CD14-positive monocyte (primary cell): ENCODE measurements around the gene MCU. TPM values are rescaled to one million over a fixed set of nuclear protein-coding genes. Genes with fewer than 3 reads are reported as not detected.

ENCODE experiments used
- DNase-seq, 3 donors: peaks; one replicate each; pipeline ENCODE4 v3.0.0-alpha.2; 2011 to 2022
- H2AFZ ChIP-seq: 2 replicates; pipeline ENCODE4 v1.6.0; 2012; ENCODE audit warnings: mild to moderate bottlenecking, low read depth, low read length, inconsistent platforms; ENCODE audit not compliant: insufficient read depth, poor library complexity, severe bottlenecking
- H3K27ac ChIP-seq, 2 donors: 1 replicate in 1 of 2; 2 replicates in 1 of 2; pipeline ENCODE4 v1.5.1; 2012 to 2013; ENCODE audit warnings: low read length in 2 of 2, control low read depth in 1 of 2, inconsistent platforms in 1 of 2, low read depth in 1 of 2, mild to moderate bottlenecking in 1 of 2
- H3K27me3 ChIP-seq, 2 donors: one replicate each; pipeline versions ENCODE4 v1.6.0 to v1.6.1; 2011 to 2013; ENCODE audit warnings: low read length in 2 of 2; ENCODE audit not compliant: control insufficient read depth in 2 of 2, insufficient read depth in 2 of 2
- H3K36me3 ChIP-seq, 2 donors: replicated peaks in 1 of 2; 1 replicate in 1 of 2; 2 replicates in 1 of 2; pipeline versions ENCODE4 v1.5.1 to v1.6.1; 2012 to 2013; ENCODE audit warnings: low read length in 2 of 2, control low read depth in 1 of 2, inconsistent platforms in 1 of 2, mild to moderate bottlenecking in 1 of 2; ENCODE audit not compliant: insufficient read depth in 2 of 2, control insufficient read depth in 1 of 2
- H3K4me1 ChIP-seq, 2 donors: 1 replicate in 1 of 2; 2 replicates in 1 of 2; pipeline versions ENCODE4 v1.5.1 to v1.6.1; 2012 to 2013; ENCODE audit warnings: low read length in 2 of 2, control low read depth in 1 of 2, inconsistent platforms in 1 of 2, mild to moderate bottlenecking in 1 of 2, moderate library complexity in 1 of 2; ENCODE audit not compliant: insufficient read depth in 2 of 2, control insufficient read depth in 1 of 2
- H3K4me2 ChIP-seq: replicated peaks from 2 replicates; pipeline ENCODE3; 2012; ENCODE audit warnings: low read length, moderate library complexity, mild to moderate bottlenecking; ENCODE audit not compliant: poor library complexity, severe bottlenecking; ENCODE audit errors: extremely low read depth
- H3K4me3 ChIP-seq, 3 experiments: fragments of 200-600 bp in 1 of 3; sonication (generic) in 1 of 3; replicated peaks in 1 of 3; 1 replicate in 2 of 3; 2 replicates in 1 of 3; pipeline ENCODE4 v1.5.1; 2011 to 2013; ENCODE audit warnings: low read length in 3 of 3, mild to moderate bottlenecking in 3 of 3, control low read depth in 2 of 3, low read depth in 2 of 3, inconsistent platforms in 1 of 3, moderate library complexity in 1 of 3
- H3K79me2 ChIP-seq: 2 replicates; pipeline ENCODE4 v1.6.0; 2012; ENCODE audit warnings: mild to moderate bottlenecking, control low read depth, inconsistent platforms, low read length, moderate library complexity; ENCODE audit not compliant: insufficient read depth
- H3K9ac ChIP-seq: 2 replicates; pipeline ENCODE4 v1.6.0; 2017; ENCODE audit warnings: low read length, mild to moderate bottlenecking; ENCODE audit not compliant: insufficient read depth, poor library complexity, severe bottlenecking
- H3K9me3 ChIP-seq, 2 donors: replicated peaks in 1 of 2; 1 replicate in 1 of 2; 2 replicates in 1 of 2; pipeline versions ENCODE4 v1.5.1 to v1.6.1; 2012 to 2013; ENCODE audit warnings: low read length in 2 of 2, control low read depth in 1 of 2; ENCODE audit not compliant: control insufficient read depth in 1 of 2, insufficient read depth in 1 of 2
- H4K20me1 ChIP-seq: 2 replicates; pipeline ENCODE4 v1.6.0; 2012; ENCODE audit warnings: mild to moderate bottlenecking, low read length, control low read depth, moderate library complexity; ENCODE audit not compliant: insufficient read depth
- H3K27ac Mint-ChIP-seq, 7 donors: one replicate each; pipeline ENCODE4 v1.8.0; 2020; ENCODE audit warnings: mild to moderate bottlenecking in 7 of 7, mixed read lengths in 7 of 7, moderate library complexity in 6 of 7, inconsistent platforms in 2 of 7
- H3K27me3 Mint-ChIP-seq, 3 donors: one replicate each; pipeline ENCODE4 v1.8.0; 2021 to 2022; ENCODE audit warnings: low read depth in 3 of 3, mild to moderate bottlenecking in 3 of 3, mixed read lengths in 3 of 3, moderate library complexity in 3 of 3, inconsistent platforms in 1 of 3
- H3K36me3 Mint-ChIP-seq, 2 donors: one replicate each; pipeline ENCODE4 v1.8.0; 2020; ENCODE audit warnings: mixed read lengths in 2 of 2, inconsistent platforms in 1 of 2, mild to moderate bottlenecking in 1 of 2
- H3K4me1 Mint-ChIP-seq: one replicate; pipeline ENCODE4 v1.8.0; 2020; ENCODE audit warnings: mild to moderate bottlenecking, mixed read lengths
- H3K4me3 Mint-ChIP-seq, 2 donors: one replicate each; pipeline ENCODE4 v1.8.0; 2020; ENCODE audit warnings: mild to moderate bottlenecking in 2 of 2, mixed read lengths in 2 of 2, moderate library complexity in 1 of 2
- H3K9me3 Mint-ChIP-seq, 7 donors: one replicate each; pipeline ENCODE4 v1.8.0; 2020 to 2022; ENCODE audit warnings: mixed read lengths in 7 of 7, mild to moderate bottlenecking in 6 of 7, moderate library complexity in 6 of 7, inconsistent platforms in 2 of 7
- WGBS: methylation state at CpG from one replicate; pipeline ENCODE4 v1.1.5; 2013; ENCODE audit warnings: missing lambda C conversion rate; ENCODE audit not compliant: insufficient coverage; 5-methylcytosine and 5-hydroxymethylcytosine counted together
- intact Hi-C, 2 donors: fragments of 100-400 bp; cut with micrococcal nuclease; formaldehyde crosslinking; loops; one replicate each; pipeline versions ENCODE4 v1.15.0 to v1.15.1; 2023
- polyA plus RNA-seq, 3 donors: library from polyadenylated mRNA; depleted of rRNA in 1 of 3; unstranded in 2 of 3; stranded (reverse) in 1 of 3; fragments of 300-500 nt in 2 of 3; fragments of >200 nt in 1 of 3; fragmentation: Illumina TruSeq in 2 of 3; gene quantifications; 1 replicate in 2 of 3; 2 replicates in 1 of 3; pipeline ENCODE4 v1.2.3, GENCODE V29; 2012 to 2021
- TF ChIP-seq, protein P1 (sequence below): fragments of 200-600 bp; IDR thresholded peaks from one replicate; pipeline ENCODE4 v1.8.0; 2022; ENCODE audit warnings: antibody characterized with exemption, mild to moderate bottlenecking

MCU gene
- polyA plus RNA-seq, 3 donors = 11.7 to 23.1 (median 16.5) TPM

DNA sequence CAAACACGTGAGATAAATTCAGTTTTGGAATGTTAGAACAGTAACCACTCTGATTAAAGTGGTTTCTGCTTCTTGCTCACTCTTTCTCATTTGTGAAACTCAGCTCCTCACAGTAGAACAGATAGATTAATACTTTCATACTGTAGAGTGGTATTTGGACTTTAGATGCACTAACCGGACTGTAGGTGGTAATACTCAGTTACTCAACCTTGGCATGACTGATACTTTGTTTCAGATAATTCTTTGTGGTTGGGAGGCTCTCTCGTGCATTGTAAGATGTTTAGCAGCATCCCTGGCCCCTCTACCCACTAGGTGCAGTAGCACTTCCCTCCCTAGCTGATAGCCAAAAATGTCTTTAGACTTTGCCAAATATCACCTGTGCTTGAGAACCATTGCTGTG lies 37.6 kb downstream of the MCU start:
- Mint-ChIP-seq H3K9me3 (peaks cover 0 to 2% (median 0%) of the 10 kb centered on the region in 7 donors), H3K27me3 (no peaks in the 10 kb centered on the region), H3K4me1 (peaks cover 2% of the 10 kb centered on the region), H3K27ac (peak overlapping the region in 1 of 7 donors; percentile 63), H3K36me3 (peaks cover 11 to 14% of the 10 kb centered on the region in 2 donors), H3K4me3 (no peak overlapping the region)
- Histone ChIP-seq H3K9me3 (no peaks in the 10 kb centered on the region), H3K4me2 (no peak overlapping the region), H3K36me3 (no peaks in the 10 kb centered on the region), H3K27me3 (no peaks in the 10 kb centered on the region), H4K20me1 (peaks cover 35% of the 10 kb centered on the region), H3K4me1 (no peaks in the 10 kb centered on the region), H3K79me2 (peaks cover 46% of the 10 kb centered on the region), H2AFZ (no peak overlapping the region), H3K9ac (no peak overlapping the region), H3K4me3 (no peak overlapping the region), H3K27ac (no peak overlapping the region)
- intact Hi-C loops = no loop called here
- TF ChIP-seq, protein P1, sequence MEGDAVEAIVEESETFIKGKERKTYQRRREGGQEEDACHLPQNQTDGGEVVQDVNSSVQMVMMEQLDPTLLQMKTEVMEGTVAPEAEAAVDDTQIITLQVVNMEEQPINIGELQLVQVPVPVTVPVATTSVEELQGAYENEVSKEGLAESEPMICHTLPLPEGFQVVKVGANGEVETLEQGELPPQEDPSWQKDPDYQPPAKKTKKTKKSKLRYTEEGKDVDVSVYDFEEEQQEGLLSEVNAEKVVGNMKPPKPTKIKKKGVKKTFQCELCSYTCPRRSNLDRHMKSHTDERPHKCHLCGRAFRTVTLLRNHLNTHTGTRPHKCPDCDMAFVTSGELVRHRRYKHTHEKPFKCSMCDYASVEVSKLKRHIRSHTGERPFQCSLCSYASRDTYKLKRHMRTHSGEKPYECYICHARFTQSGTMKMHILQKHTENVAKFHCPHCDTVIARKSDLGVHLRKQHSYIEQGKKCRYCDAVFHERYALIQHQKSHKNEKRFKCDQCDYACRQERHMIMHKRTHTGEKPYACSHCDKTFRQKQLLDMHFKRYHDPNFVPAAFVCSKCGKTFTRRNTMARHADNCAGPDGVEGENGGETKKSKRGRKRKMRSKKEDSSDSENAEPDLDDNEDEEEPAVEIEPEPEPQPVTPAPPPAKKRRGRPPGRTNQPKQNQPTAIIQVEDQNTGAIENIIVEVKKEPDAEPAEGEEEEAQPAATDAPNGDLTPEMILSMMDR = no peak
- DNase-seq = no peak
- no CpG with 5 or more reads among the region's 3 CpGs for WGBS

DNA sequence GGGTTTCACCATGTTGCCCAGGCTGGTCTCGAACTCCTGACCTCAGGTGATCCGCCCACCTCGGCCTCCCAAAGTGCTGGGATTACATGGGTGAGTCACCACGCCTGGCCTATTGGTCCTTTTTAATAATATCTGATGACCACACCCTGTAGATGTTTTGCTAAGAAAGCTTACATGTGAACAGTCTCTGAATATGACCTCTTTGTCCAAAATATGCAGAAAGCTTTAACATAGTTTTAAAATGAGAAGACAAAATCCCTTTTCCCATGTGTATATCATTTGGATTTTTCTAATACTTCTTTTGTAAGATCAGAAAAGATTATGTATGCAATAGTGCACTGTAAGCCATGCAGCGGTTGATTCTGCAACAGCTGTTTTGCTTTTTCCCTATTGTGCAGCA lies 38.5 kb downstream of the MCU start:
- H3K27me3 ChIP-seq = no peaks in the 10 kb centered on the region
- Mint-ChIP-seq H3K9me3 (peaks cover 0 to 2% (median 0%) of the 10 kb centered on the region in 7 donors), H3K36me3 (peaks cover 9% of the 10 kb centered on the region in 2 donors), H3K27ac (no peak overlapping the region), H3K4me3 (no peak overlapping the region), H3K4me1 (peaks cover 3% of the 10 kb centered on the region), H3K27me3 (no peaks in the 10 kb centered on the region)
- peaks cover 34% of the 10 kb centered on the region for H4K20me1 ChIP-seq
- no peak overlapping the region for H3K4me2 ChIP-seq
- H3K9ac ChIP-seq = no peak overlapping the region
- intact Hi-C loops = no loop called here
- 100% methylated on average over 4 of the region's 5 CpGs for WGBS
- H3K27ac ChIP-seq = no peak overlapping the region
- H3K9me3 ChIP-seq = no peaks in the 10 kb centered on the region
- TF ChIP-seq, protein P1 = no peak
- no peaks in the 10 kb centered on the region for H3K36me3 ChIP-seq
- no peak overlapping the region for H3K4me3 ChIP-seq
- peaks cover 47% of the 10 kb centered on the region for H3K79me2 ChIP-seq
- H3K4me1 ChIP-seq = no peaks in the 10 kb centered on the region
- DNase-seq = no peak
- no peak overlapping the region for H2AFZ ChIP-seq
